Medulla oblongata (tissue), 1 donor: ENCODE results near the gene SCYGR6.

Experiments
- DNase-seq: peaks from one replicate; pipeline ENCODE4 v3.0.0-alpha.2; 2015; ENCODE audit errors: extremely low spot score

SCYGR6 gene

GRCh38 chr2:227713291-227713690 is 11.3 kb downstream of the SCYGR6 start:
- DNase-seq = no peak

GRCh38 chr2:227710986-227711385 is 13.6 kb downstream of the SCYGR6 start:
- no peak for DNase-seq

GRCh38 chr2:227707390-227707789 is 17.2 kb downstream of the SCYGR6 start:
- DNase-seq = no peak

GRCh38 chr2:227706859-227707258 is 17.7 kb downstream of the SCYGR6 start:
- no peak for DNase-seq

GRCh38 chr2:227703961-227704360 is 20.6 kb downstream of the SCYGR6 start:
- DNase-seq = no peak

- no peak for DNase-seq
These were observed 21.3 kb downstream of the SCYGR6 start for GRCh38 chr2:227703280-227703732.

GRCh38 chr2:227701556-227701955 is 23.0 kb downstream of the SCYGR6 start:
- DNase-seq = no peak

GRCh38 chr2:227696990-227697679 is 27.4 kb downstream of the SCYGR6 start:
- no peak for DNase-seq

GRCh38 chr2:227687189-227687588 is 37.4 kb downstream of the SCYGR6 start:
- DNase-seq = no peak

- no peak for DNase-seq
These were observed 40.3 kb downstream of the SCYGR6 start for GRCh38 chr2:227684258-227684657.

- no peak for DNase-seq
These were observed 46.6 kb downstream of the SCYGR6 start for GRCh38 chr2:227677928-227678327.

- DNase-seq = no peak
These were observed 50.1 kb downstream of the SCYGR6 start for GRCh38 chr2:227674485-227674884.
